ENCODE data around the gene C1QTNF12. TPM values are rescaled to one million over a fixed set of nuclear protein-coding genes. Genes with fewer than 3 reads are reported as not detected.

Gene C1QTNF12
- polyA plus RNA-seq, 1 donor from 2014 or later: 0.74 TPM

GRCh38 chr1:1202831-1203560 lies 43.5 kb downstream of the C1QTNF12 start:
- H3K4me3 ChIP-seq (ENCODE audit: low read length): no peak overlapping the region
- peaks cover 30% of the 10 kb centered on the region for H3K27me3 ChIP-seq (ENCODE audit: insufficient read depth, low read depth, low read length)
- no peaks in the 10 kb centered on the region for H3K9me2 ChIP-seq (ENCODE audit: insufficient read depth, low read length)
- TF ChIP-seq SMC3 (conservative IDR thresholded peaks at IDR 0.05; ENCODE audit: poor library complexity) (no peak), MXI1 (conservative IDR thresholded peaks at IDR 0.05; ENCODE audit: poor library complexity, severe bottlenecking) (no peak), RAD21 (conservative IDR thresholded peaks at IDR 0.05) (no peak), EZH2 (IDR thresholded peaks at IDR 0.05; ENCODE audit: borderline replicate concordance, insufficient read depth, low read length, poor library complexity, severe bottlenecking) (no peak), POLR2AphosphoS5 (IDR thresholded peaks at IDR 0.05) (no peak), REST (IDR thresholded peaks at IDR 0.05; ENCODE audit: borderline replicate concordance) (no peak), TAF1 (IDR thresholded peaks at IDR 0.05; ENCODE audit: low read depth) (no peak), EP300 (conservative IDR thresholded peaks at IDR 0.05; ENCODE audit: poor library complexity, severe bottlenecking) (no peak)
- TF ChIP-seq, protein P1, sequence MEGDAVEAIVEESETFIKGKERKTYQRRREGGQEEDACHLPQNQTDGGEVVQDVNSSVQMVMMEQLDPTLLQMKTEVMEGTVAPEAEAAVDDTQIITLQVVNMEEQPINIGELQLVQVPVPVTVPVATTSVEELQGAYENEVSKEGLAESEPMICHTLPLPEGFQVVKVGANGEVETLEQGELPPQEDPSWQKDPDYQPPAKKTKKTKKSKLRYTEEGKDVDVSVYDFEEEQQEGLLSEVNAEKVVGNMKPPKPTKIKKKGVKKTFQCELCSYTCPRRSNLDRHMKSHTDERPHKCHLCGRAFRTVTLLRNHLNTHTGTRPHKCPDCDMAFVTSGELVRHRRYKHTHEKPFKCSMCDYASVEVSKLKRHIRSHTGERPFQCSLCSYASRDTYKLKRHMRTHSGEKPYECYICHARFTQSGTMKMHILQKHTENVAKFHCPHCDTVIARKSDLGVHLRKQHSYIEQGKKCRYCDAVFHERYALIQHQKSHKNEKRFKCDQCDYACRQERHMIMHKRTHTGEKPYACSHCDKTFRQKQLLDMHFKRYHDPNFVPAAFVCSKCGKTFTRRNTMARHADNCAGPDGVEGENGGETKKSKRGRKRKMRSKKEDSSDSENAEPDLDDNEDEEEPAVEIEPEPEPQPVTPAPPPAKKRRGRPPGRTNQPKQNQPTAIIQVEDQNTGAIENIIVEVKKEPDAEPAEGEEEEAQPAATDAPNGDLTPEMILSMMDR (IDR thresholded peaks at IDR 0.05; ENCODE audit: poor library complexity, severe bottlenecking): no peak
- no peak overlapping the region for H3K4me2 ChIP-seq (ENCODE audit: low read length)
- no peaks in the 10 kb centered on the region for H4K20me1 ChIP-seq (ENCODE audit: insufficient read depth)
- no peaks in the 10 kb centered on the region for H3K79me2 ChIP-seq (replicated peaks; ENCODE audit: insufficient read depth, low read length)
- H3K9ac ChIP-seq (ENCODE audit: low read length): no peak overlapping the region
- H3K27ac ChIP-seq (ENCODE audit: low read length): no peak overlapping the region
- H3K36me3 ChIP-seq (ENCODE audit: insufficient read depth, low read length): no peaks in the 10 kb centered on the region
- H3F3A ChIP-seq (ENCODE audit: insufficient read depth, low read length, poor library complexity, severe bottlenecking): no peaks in the 10 kb centered on the region
- H3K9me3 ChIP-seq (ENCODE audit: low read length): no peaks in the 10 kb centered on the region
- no peak overlapping the region for H2AFZ ChIP-seq (ENCODE audit: low read depth, low read length)

GRCh38 chr1:1200876-1201810 lies 45.4 kb downstream of the C1QTNF12 start:
- H3K27me3 ChIP-seq (ENCODE audit: insufficient read depth, low read depth, low read length): peaks cover 17% of the 10 kb centered on the region
- H2AFZ ChIP-seq (ENCODE audit: low read depth, low read length): no peak overlapping the region

More at GRCh38 chr1:1200876-1201810, 45.4 kb downstream of the C1QTNF12 start:
- H4K20me1 ChIP-seq (ENCODE audit: insufficient read depth): no peaks in the 10 kb centered on the region
- H3K9ac ChIP-seq (ENCODE audit: low read length): peak overlapping the region; percentile 38
- H3K79me2 ChIP-seq (replicated peaks; ENCODE audit: insufficient read depth, low read length): no peaks in the 10 kb centered on the region
- peak overlapping the region; percentile 56 for H3K4me3 ChIP-seq (ENCODE audit: low read length)
- H3K4me2 ChIP-seq (ENCODE audit: low read length): no peak overlapping the region
- no peaks in the 10 kb centered on the region for H3K9me2 ChIP-seq (ENCODE audit: insufficient read depth, low read length)
- no peaks in the 10 kb centered on the region for H3F3A ChIP-seq (ENCODE audit: insufficient read depth, low read length, poor library complexity, severe bottlenecking)
- no peak overlapping the region for H3K27ac ChIP-seq (ENCODE audit: low read length)
- peak; percentile 38 for TF ChIP-seq MXI1 (conservative IDR thresholded peaks at IDR 0.05; ENCODE audit: poor library complexity, severe bottlenecking)
- TF ChIP-seq RAD21 (conservative IDR thresholded peaks at IDR 0.05): no peak
- H3K9me3 ChIP-seq (ENCODE audit: low read length): no peaks in the 10 kb centered on the region
- H3K36me3 ChIP-seq (ENCODE audit: insufficient read depth, low read length): no peaks in the 10 kb centered on the region

Data from neural cell (in vitro differentiated cells).